Caco-2 (cell line): ENCODE results near the gene UHRF1. TPM values are rescaled to one million over a fixed set of nuclear protein-coding genes. Genes with fewer than 3 reads are reported as not detected.

ENCODE experiments used
- BruUV-seq: library from RNA; stranded (reverse); fragments of 400-500 nt; replicated peaks from 2 replicates; lab custom pipeline; 2021; lab: Mats Ljungman, UMichigan
- CTCF ChIA-PET: fragments of 300-600 bp; sonication (Branson Sonifier 250); formaldehyde crosslinking; loops from one replicate; lab custom pipeline; 2022; ENCODE audit warnings: antibody characterized with exemption; lab: Charles Lee
- POLR2A ChIA-PET: fragments of 300-600 bp; sonication (Branson Sonifier 250); formaldehyde crosslinking; loops from one replicate; lab custom pipeline; 2022; ENCODE audit warnings: antibody characterized with exemption; lab: Charles Lee
- DNase-seq, 2 experiments: peaks; one replicate each; pipeline versions ENCODE4 v3.0.0 to v3.0.0-alpha.2; 2020 to 2022
- H3K27me3 ChIP-seq: replicated peaks from 2 replicates; pipeline ENCODE4 v1.6.0; 2011; ENCODE audit warnings: low read length; ENCODE audit not compliant: control insufficient read depth, insufficient read depth
- H3K36me3 ChIP-seq: 2 replicates; pipeline ENCODE4 v1.5.1; 2011; ENCODE audit warnings: low read length; ENCODE audit not compliant: control insufficient read depth, insufficient read depth
- H3K4me1 ChIP-seq: fragments of 250-450 bp; sonication (Bioruptor Pico); 2 replicates; pipeline ENCODE4 v1.5.1; 2020; ENCODE audit warnings: mild to moderate bottlenecking
- H3K4me3 ChIP-seq: 2 replicates; pipeline ENCODE4 v1.5.1; 2011; ENCODE audit warnings: low read depth, mild to moderate bottlenecking, control low read depth, low read length
- H3K9me3 ChIP-seq: fragments of 250-450 bp; sonication (Bioruptor Pico); 2 replicates; pipeline ENCODE4 v1.5.1; 2020; ENCODE audit warnings: mild to moderate bottlenecking, moderate library complexity
- H3K27ac Mint-ChIP-seq: one replicate; pipeline ENCODE4 v1.8.0; 2022; ENCODE audit warnings: mixed read lengths; ENCODE audit not compliant: unreplicated experiment
- H3K27me3 Mint-ChIP-seq: one replicate; pipeline ENCODE4 v1.8.0; 2022; ENCODE audit warnings: mixed read lengths; ENCODE audit not compliant: insufficient read depth, unreplicated experiment
- H3K36me3 Mint-ChIP-seq: one replicate; pipeline ENCODE4 v1.8.0; 2022; ENCODE audit warnings: mild to moderate bottlenecking, mixed read lengths; ENCODE audit not compliant: insufficient read depth, unreplicated experiment
- H3K4me1 Mint-ChIP-seq: one replicate; pipeline ENCODE4 v1.8.0; 2022; ENCODE audit warnings: low read depth, mixed read lengths; ENCODE audit not compliant: unreplicated experiment
- H3K4me3 Mint-ChIP-seq: one replicate; pipeline ENCODE4 v1.8.0; 2022; ENCODE audit warnings: mild to moderate bottlenecking, moderate library complexity, mixed read lengths; ENCODE audit not compliant: unreplicated experiment
- H3K9me3 Mint-ChIP-seq: one replicate; pipeline ENCODE4 v1.8.0; 2022; ENCODE audit warnings: mixed read lengths; ENCODE audit not compliant: unreplicated experiment
- CTCF ChIP-seq, 2 experiments: fragments of 200-600 bp in 1 of 2; IDR thresholded peaks; 1 replicate in 1 of 2; 2 replicates in 1 of 2; pipeline versions ENCODE4 v1.5.1 to v1.8.0; 2011 to 2022; ENCODE audit warnings: antibody characterized with exemption in 1 of 2, control low read depth in 1 of 2, inconsistent platforms in 1 of 2, low read depth in 1 of 2, low read length in 1 of 2, mild to moderate bottlenecking in 1 of 2, moderate library complexity in 1 of 2; ENCODE audit not compliant: insufficient read depth in 1 of 2, severe bottlenecking in 1 of 2, unreplicated experiment in 1 of 2
- intact Hi-C: fragments of 100-400 bp; cut with micrococcal nuclease; formaldehyde crosslinking; loops from one replicate; pipeline ENCODE4 v1.10.0; 2022; ENCODE audit not compliant: unreplicated experiment
- total RNA-seq: library from RNA; stranded (reverse); gene quantifications from 2 replicates; pipeline ENCODE4 v1.2.3, GENCODE V29; 2022

Gene UHRF1
- total RNA-seq, 1 experiment from 2014 or later, result 54.6 TPM

- H3K27me3 ChIP-seq, result no peaks in the 10 kb centered on the region
- peaks cover 12% of the 10 kb centered on the region for H3K36me3 Mint-ChIP-seq
- ChIA-PET POLR2A (interaction anchor here (0.9 kb wide), 1 partner anchor 52 kb away, joined by 3 read pairs; no protein-coding TSS in a partner anchor), CTCF (interaction anchor here (1.0 to 2.3 kb wide), 4 partner anchors 16 to 153 kb away, joined by 5 to 10 read pairs (median 6); partner anchors contain the start of gene FEM1A)
- peaks cover 7% of the 10 kb centered on the region; the same call in 1 of the 2 replicates for H3K4me1 ChIP-seq
- peaks cover 6% of the 10 kb centered on the region for H3K4me1 Mint-ChIP-seq
- H3K9me3 ChIP-seq, result no peaks in the 10 kb centered on the region
- no peak for TF ChIP-seq CTCF (IDR thresholded peaks at IDR 0.05; ENCODE audit: insufficient read depth in 1 of 2, low read depth in 1 of 2, low read length in 1 of 2, severe bottlenecking in 1 of 2, unreplicated experiment in 1 of 2)
- H3K27me3 Mint-ChIP-seq, result no peaks in the 10 kb centered on the region
- H3K4me3 Mint-ChIP-seq, result peak overlapping the region; percentile 74
- no peak overlapping the region for H3K4me3 ChIP-seq
- H3K27ac Mint-ChIP-seq, result peak overlapping the region; percentile 59
- no peaks in the 10 kb centered on the region for H3K36me3 ChIP-seq
- DNase-seq, result no peak
- TSS peak; percentile 24 for BruUV-seq
- H3K9me3 Mint-ChIP-seq, result no peaks in the 10 kb centered on the region
- intact Hi-C loops, result no loop called here
Measured at GRCh38 chr19:4868286-4868834, 40.9 kb upstream of the UHRF1 start.

GRCh38 chr19:4870025-4870700 lies 39.1 kb upstream of the UHRF1 start:
- peaks cover 7% of the 10 kb centered on the region; the same call in 1 of the 2 replicates for H3K4me1 ChIP-seq
- no peak overlapping the region for H3K4me3 ChIP-seq
- ChIA-PET POLR2A (no interaction called here), CTCF (interaction anchor here (0.7 to 1.5 kb wide), 2 partner anchors 18 to 25 kb away, joined by 3 to 5 read pairs; no protein-coding TSS in a partner anchor)
- no peaks in the 10 kb centered on the region for H3K27me3 Mint-ChIP-seq
- intact Hi-C loops, result no loop called here
- peak; percentile 47 to 82 for DNase-seq
- TF ChIP-seq CTCF (IDR thresholded peaks at IDR 0.05; ENCODE audit: insufficient read depth in 1 of 2, low read depth in 1 of 2, low read length in 1 of 2, severe bottlenecking in 1 of 2, unreplicated experiment in 1 of 2), result no peak
- no peak overlapping the region for H3K27ac Mint-ChIP-seq
- H3K27me3 ChIP-seq, result no peaks in the 10 kb centered on the region
- no peaks in the 10 kb centered on the region for H3K36me3 ChIP-seq
- H3K9me3 Mint-ChIP-seq, result no peaks in the 10 kb centered on the region
- H3K9me3 ChIP-seq, result no peaks in the 10 kb centered on the region
- H3K4me1 Mint-ChIP-seq, result peaks cover 6% of the 10 kb centered on the region
- no peak overlapping the region for H3K4me3 Mint-ChIP-seq
- peaks cover 12% of the 10 kb centered on the region for H3K36me3 Mint-ChIP-seq
- no TSS peak for BruUV-seq

- peaks cover 12% of the 10 kb centered on the region for H3K36me3 Mint-ChIP-seq
- peaks cover 6% of the 10 kb centered on the region for H3K4me1 Mint-ChIP-seq
- H3K27ac Mint-ChIP-seq, result no peak overlapping the region
- Histone ChIP-seq H3K9me3 (no peaks in the 10 kb centered on the region), H3K36me3 (no peaks in the 10 kb centered on the region), H3K4me3 (no peak overlapping the region), H3K4me1 (0 out of 2 replicates have a peak, but pooled peaks cover under 1% of the 10 kb centered on the region), H3K27me3 (no peaks in the 10 kb centered on the region)
- no peak for DNase-seq
- intact Hi-C loops, result loop anchor here (1.0 kb wide), 2 partner anchors 37 to 160 kb away; no protein-coding TSS in a partner anchor
- ChIA-PET CTCF (interaction anchor here (1.6 to 2.8 kb wide), 2 partner anchors 35 to 159 kb away, joined by 5 to 21 read pairs; no protein-coding TSS in a partner anchor), POLR2A (no interaction called here)
- H3K27me3 Mint-ChIP-seq, result no peaks in the 10 kb centered on the region
- BruUV-seq, result no TSS peak
- no peak for TF ChIP-seq CTCF (IDR thresholded peaks at IDR 0.05; ENCODE audit: insufficient read depth in 1 of 2, low read depth in 1 of 2, low read length in 1 of 2, severe bottlenecking in 1 of 2, unreplicated experiment in 1 of 2)
- H3K9me3 Mint-ChIP-seq, result no peaks in the 10 kb centered on the region
- no peak overlapping the region for H3K4me3 Mint-ChIP-seq
Measured at GRCh38 chr19:4871711-4872110, 37.6 kb upstream of the UHRF1 start.
